ENCODE data around the gene HSD3B2.

HSD3B2 gene

GRCh38 chr1:119368554-119368953, 46.4 kb upstream of the HSD3B2 start, which contains the start of gene HAO2:
HAO2 (plus strand) TSS chr1:119368785; CDS start chr1:119381086, 12,301 bp downstream.
- Histone ChIP-seq H3K27ac (ENCODE audit: low read length) (no peak within 1 kb of the TSS), H3K9ac (ENCODE audit: low read depth, low read length) (no peak within 1 kb of the TSS), H3K27me3 (ENCODE audit: insufficient read depth, low read length, poor library complexity) (peaks cover 14% of the 10 kb centered on the region), H3K4me2 (ENCODE audit: insufficient read depth, low read length) (no peak within 1 kb of the TSS), H4K20me1 (ENCODE audit: insufficient read depth, low read length) (no peaks in the 10 kb centered on the region), H3K79me2 (ENCODE audit: insufficient read depth, low read length) (no peaks in the 10 kb centered on the region), H3K36me3 (ENCODE audit: insufficient read depth, low read length) (no peaks in the 10 kb centered on the region), H3K9me3 (ENCODE audit: insufficient read depth, low read length, severe bottlenecking) (no peaks in the 10 kb centered on the region), H3K4me1 (ENCODE audit: insufficient read depth, low read length) (no peaks in the 10 kb centered on the region), H3K4me3 (ENCODE audit: low read depth in 1 of 2, low read length in 2 of 2) (no peak within 1 kb of the TSS), H2AFZ (ENCODE audit: low read depth, low read length) (no peak within 1 kb of the TSS)
- DNase-seq (no peak), ATAC-seq (ENCODE audit: insufficient read depth, low read depth) (no peak)
- TF ChIP-seq CTCF (IDR thresholded peaks at IDR 0.05; ENCODE audit: borderline replicate concordance, extremely low read depth, low read length, poor library complexity, severe bottlenecking) (no peak), EZH2 (IDR thresholded peaks at IDR 0.05; ENCODE audit: borderline replicate concordance, low read depth, low read length, severe bottlenecking) (no peak)

- H3K9me3 ChIP-seq (ENCODE audit: insufficient read depth, low read length, severe bottlenecking) = no peaks in the 10 kb centered on the region
- H3K4me3 ChIP-seq (ENCODE audit: low read depth in 1 of 2, low read length in 2 of 2) = no peak overlapping the region
- no peaks in the 10 kb centered on the region for H3K4me1 ChIP-seq (ENCODE audit: insufficient read depth, low read length)
- no peak overlapping the region for H3K4me2 ChIP-seq (ENCODE audit: insufficient read depth, low read length)
- TF ChIP-seq CTCF (IDR thresholded peaks at IDR 0.05; ENCODE audit: borderline replicate concordance, extremely low read depth, low read length, poor library complexity, severe bottlenecking) (no peak), EZH2 (IDR thresholded peaks at IDR 0.05; ENCODE audit: borderline replicate concordance, low read depth, low read length, severe bottlenecking) (no peak)
- no peak overlapping the region for H3K9ac ChIP-seq (ENCODE audit: low read depth, low read length)
- H3K27me3 ChIP-seq (ENCODE audit: insufficient read depth, low read length, poor library complexity) = peaks cover 23% of the 10 kb centered on the region
- no peaks in the 10 kb centered on the region for H3K79me2 ChIP-seq (ENCODE audit: insufficient read depth, low read length)
- H3K36me3 ChIP-seq (ENCODE audit: insufficient read depth, low read length) = no peaks in the 10 kb centered on the region
- H3K27ac ChIP-seq (ENCODE audit: low read length) = no peak overlapping the region
- H4K20me1 ChIP-seq (ENCODE audit: insufficient read depth, low read length) = no peaks in the 10 kb centered on the region
- ATAC-seq (ENCODE audit: insufficient read depth, low read depth) = no peak
- DNase-seq = no peak
- H2AFZ ChIP-seq (ENCODE audit: low read depth, low read length) = no peak overlapping the region
Measured at GRCh38 chr1:119370748-119371147, 44.2 kb upstream of the HSD3B2 start.

- ATAC-seq (ENCODE audit: insufficient read depth, low read depth) = no peak
- DNase-seq = no peak
- TF ChIP-seq EZH2 (IDR thresholded peaks at IDR 0.05; ENCODE audit: borderline replicate concordance, low read depth, low read length, severe bottlenecking) (no peak), CTCF (IDR thresholded peaks at IDR 0.05; ENCODE audit: borderline replicate concordance, extremely low read depth, low read length, poor library complexity, severe bottlenecking) (no peak)
- no peak overlapping the region for H3K27ac ChIP-seq (ENCODE audit: low read length)
- H2AFZ ChIP-seq (ENCODE audit: low read depth, low read length) = no peak overlapping the region
- H4K20me1 ChIP-seq (ENCODE audit: insufficient read depth, low read length) = no peaks in the 10 kb centered on the region
- no peaks in the 10 kb centered on the region for H3K4me1 ChIP-seq (ENCODE audit: insufficient read depth, low read length)
- H3K27me3 ChIP-seq (ENCODE audit: insufficient read depth, low read length, poor library complexity) = peaks cover 23% of the 10 kb centered on the region
- H3K9me3 ChIP-seq (ENCODE audit: insufficient read depth, low read length, severe bottlenecking) = no peaks in the 10 kb centered on the region
- no peak overlapping the region for H3K4me2 ChIP-seq (ENCODE audit: insufficient read depth, low read length)
- no peaks in the 10 kb centered on the region for H3K36me3 ChIP-seq (ENCODE audit: insufficient read depth, low read length)
- H3K4me3 ChIP-seq (ENCODE audit: low read depth in 1 of 2, low read length in 2 of 2) = no peak overlapping the region
- H3K9ac ChIP-seq (ENCODE audit: low read depth, low read length) = no peak overlapping the region
- no peaks in the 10 kb centered on the region for H3K79me2 ChIP-seq (ENCODE audit: insufficient read depth, low read length)
Measured at GRCh38 chr1:119371815-119372214, 43.1 kb upstream of the HSD3B2 start.

Data from DND-41 (cell line).